GM20000 (cell line): ENCODE data around the gene GDF7.

Experiments used
- DNase-seq: peaks from one replicate; pipeline ENCODE4 v3.0.0; 2012; ENCODE audit warnings: low spot score
- TF ChIP-seq, protein P1 (sequence below): IDR thresholded peaks from 2 replicates; pipeline ENCODE4 v1.5.1; 2012; ENCODE audit warnings: mild to moderate bottlenecking, control low read depth; ENCODE audit errors: extremely low read depth, missing control alignments

Gene GDF7

GRCh38 chr2:20624156-20624883 lies 42.6 kb upstream of the GDF7 start:
- DNase-seq = no peak
- TF ChIP-seq, protein P1, sequence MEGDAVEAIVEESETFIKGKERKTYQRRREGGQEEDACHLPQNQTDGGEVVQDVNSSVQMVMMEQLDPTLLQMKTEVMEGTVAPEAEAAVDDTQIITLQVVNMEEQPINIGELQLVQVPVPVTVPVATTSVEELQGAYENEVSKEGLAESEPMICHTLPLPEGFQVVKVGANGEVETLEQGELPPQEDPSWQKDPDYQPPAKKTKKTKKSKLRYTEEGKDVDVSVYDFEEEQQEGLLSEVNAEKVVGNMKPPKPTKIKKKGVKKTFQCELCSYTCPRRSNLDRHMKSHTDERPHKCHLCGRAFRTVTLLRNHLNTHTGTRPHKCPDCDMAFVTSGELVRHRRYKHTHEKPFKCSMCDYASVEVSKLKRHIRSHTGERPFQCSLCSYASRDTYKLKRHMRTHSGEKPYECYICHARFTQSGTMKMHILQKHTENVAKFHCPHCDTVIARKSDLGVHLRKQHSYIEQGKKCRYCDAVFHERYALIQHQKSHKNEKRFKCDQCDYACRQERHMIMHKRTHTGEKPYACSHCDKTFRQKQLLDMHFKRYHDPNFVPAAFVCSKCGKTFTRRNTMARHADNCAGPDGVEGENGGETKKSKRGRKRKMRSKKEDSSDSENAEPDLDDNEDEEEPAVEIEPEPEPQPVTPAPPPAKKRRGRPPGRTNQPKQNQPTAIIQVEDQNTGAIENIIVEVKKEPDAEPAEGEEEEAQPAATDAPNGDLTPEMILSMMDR = no peak

DNA sequence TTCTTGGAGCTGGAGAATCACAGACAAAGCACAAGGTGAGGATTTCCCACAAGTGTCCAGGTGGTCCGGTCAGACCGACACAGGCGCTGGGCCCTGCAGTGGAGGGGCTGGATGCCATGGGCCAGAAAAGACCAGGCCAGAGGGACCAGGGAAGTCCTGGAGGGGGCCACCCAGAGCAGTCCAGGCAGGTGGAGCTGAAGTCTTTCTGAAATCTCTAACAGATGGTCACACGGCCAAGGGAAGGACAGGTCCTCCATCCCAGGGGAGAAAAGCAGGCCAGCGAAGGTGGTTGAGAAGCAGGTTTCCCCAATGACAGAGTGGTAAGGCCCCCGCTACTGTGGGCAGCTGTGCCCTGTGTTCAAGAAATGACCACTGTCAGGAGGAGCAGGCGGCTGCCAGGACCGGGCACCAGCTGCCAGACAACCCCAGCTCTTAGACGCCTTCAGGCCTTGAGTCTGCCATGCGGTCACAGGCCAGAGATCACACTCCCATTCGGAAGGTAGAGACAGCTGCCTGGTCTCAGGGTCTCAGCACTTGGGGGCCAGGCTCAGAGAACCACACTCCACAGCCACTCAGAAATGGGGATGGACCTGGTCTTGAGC lies 42.0 kb upstream of the GDF7 start:
- DNase-seq = no peak
- TF ChIP-seq, protein P1 = no peak

DNA sequence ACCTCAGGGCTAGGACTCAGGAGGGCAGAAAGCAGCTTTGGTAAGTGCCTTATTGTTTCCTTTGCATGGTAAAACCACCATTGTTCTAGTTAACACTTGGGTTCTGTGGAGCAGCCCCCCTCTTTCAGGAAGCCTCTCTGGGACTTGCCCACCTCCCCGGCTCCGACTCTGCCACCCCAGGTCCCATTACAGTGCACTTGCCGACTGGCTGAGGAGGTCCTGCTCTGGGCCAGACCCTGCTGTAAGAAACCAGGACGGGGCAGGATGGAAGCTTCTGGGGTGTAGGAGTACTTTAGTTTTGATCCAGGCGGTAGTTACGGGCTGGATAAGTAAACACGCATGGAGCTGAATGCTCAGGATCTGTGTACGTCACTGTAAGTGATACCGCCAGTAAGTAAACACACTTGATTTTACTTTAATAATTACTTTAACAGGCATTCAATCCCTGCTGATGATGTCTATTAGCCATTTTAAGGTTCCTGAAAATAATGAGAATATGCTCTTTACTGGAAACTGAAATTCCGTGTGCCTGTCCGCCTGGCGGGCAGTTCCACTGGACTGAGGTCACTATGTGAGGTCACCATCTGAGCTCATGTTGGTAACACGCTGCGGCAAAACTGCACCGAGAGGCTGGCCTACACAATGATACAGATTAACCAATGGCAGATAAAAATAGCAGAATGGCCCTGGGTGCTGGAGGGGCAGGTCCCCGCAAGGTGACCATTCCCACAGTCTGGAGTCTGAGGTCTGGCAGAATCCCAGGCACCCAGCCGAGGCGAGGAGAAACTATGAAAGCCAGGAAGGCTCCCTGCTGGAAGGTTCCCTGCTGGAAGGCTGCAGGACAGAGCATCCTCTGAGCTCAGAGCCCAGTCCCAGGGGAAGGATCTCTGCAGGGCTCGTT lies 41.2 kb upstream of the GDF7 start:
- TF ChIP-seq, protein P1 = no peak
- DNase-seq = no peak

DNA sequence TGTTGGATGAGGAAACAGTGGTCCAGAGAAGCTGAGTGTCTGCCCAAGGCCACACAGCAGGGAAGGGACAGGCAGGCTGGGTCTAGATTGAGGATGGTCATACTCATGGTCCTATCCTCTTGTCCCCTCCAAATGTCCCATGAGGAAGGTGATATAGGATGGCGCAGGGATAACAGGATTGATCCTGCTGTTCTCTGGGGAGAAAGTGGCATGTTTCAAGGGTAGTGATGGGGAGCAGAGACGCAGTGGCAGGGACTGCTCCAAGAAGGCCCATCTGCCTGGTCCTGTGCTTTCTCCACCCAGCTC lies 40.6 kb upstream of the GDF7 start:
- no peak for DNase-seq
- TF ChIP-seq, protein P1 = no peak

- TF ChIP-seq, protein P1 = no peak
Measured at GRCh38 chr2:20626698-20627513, 40.0 kb upstream of the GDF7 start.

GRCh38 chr2:20627712-20628380 lies 39.1 kb upstream of the GDF7 start:
- DNase-seq = no peak
- TF ChIP-seq, protein P1 = no peak

More at GRCh38 chr2:20626698-20627513, 40.0 kb upstream of the GDF7 start:
- DNase-seq = no peak
